Naive thymus-derived CD4-positive, alpha-beta T cell (primary cell): ENCODE data around the gene LNP1. TPM values are rescaled to one million over a fixed set of nuclear protein-coding genes. Genes with fewer than 3 reads are reported as not detected.
"Not testable (repeated sequence)": the region's sequence is repeated elsewhere in the genome, so short reads cannot be mapped to it uniquely, and the experiment has no call there.

Source experiments
- ATAC-seq: fragments of 150-1000 bp; cut with Tn5 transposase; 2 replicates; pipeline ENCODE4 v1.10.0; 2021; ENCODE audit warnings: mild to moderate bottlenecking, moderate library complexity
- CTCF ChIA-PET: fragments of 350-600 bp; sonication (Branson Sonifier 250); formaldehyde crosslinking; loops from one replicate; lab custom pipeline; 2021; ENCODE audit warnings: antibody characterized with exemption; lab: Charles Lee
- POLR2A ChIA-PET: fragments of 350-600 bp; sonication (Branson Sonifier 250); formaldehyde crosslinking; loops from one replicate; lab custom pipeline; 2021; ENCODE audit warnings: antibody characterized with exemption, inconsistent platforms; lab: Charles Lee
- DNase-seq, 9 donors: peaks; one replicate each; pipeline versions ENCODE4 v3.0.0 to v3.0.0-alpha.2; 2020 to 2022; ENCODE audit warnings: mixed read lengths in 1 of 9
- H3K27ac ChIP-seq: one replicate; pipeline ENCODE4 v1.7.0; 2013; ENCODE audit warnings: mild to moderate bottlenecking, low read depth, low read length, moderate library complexity
- H3K27me3 ChIP-seq, 2 donors: one replicate each; pipeline ENCODE4 v1.7.0; 2013; ENCODE audit warnings: low read length in 2 of 2, mild to moderate bottlenecking in 2 of 2, moderate library complexity in 2 of 2; ENCODE audit not compliant: control insufficient read depth in 2 of 2, insufficient read depth in 2 of 2
- H3K36me3 ChIP-seq, 3 experiments: 1 replicate in 2 of 3; 2 replicates in 1 of 3; pipeline ENCODE4 v1.7.0; 2013; ENCODE audit warnings: low read length in 3 of 3, mild to moderate bottlenecking in 3 of 3, moderate library complexity in 1 of 3; ENCODE audit not compliant: insufficient read depth in 3 of 3, control insufficient read depth in 2 of 3
- H3K4me1 ChIP-seq, 2 donors: one replicate each; pipeline ENCODE4 v1.7.0; 2013; ENCODE audit warnings: low read length in 2 of 2, mild to moderate bottlenecking in 2 of 2, moderate library complexity in 1 of 2; ENCODE audit not compliant: control insufficient read depth in 2 of 2, insufficient read depth in 2 of 2
- H3K4me3 ChIP-seq: 2 replicates; pipeline ENCODE4 v1.7.0; 2013; ENCODE audit warnings: mild to moderate bottlenecking, low read length
- H3K9me3 ChIP-seq, 3 experiments: 1 replicate in 2 of 3; 2 replicates in 1 of 3; pipeline ENCODE4 v1.7.0; 2013; ENCODE audit warnings: low read length in 3 of 3; ENCODE audit not compliant: control insufficient read depth in 2 of 3
- H3K27ac Mint-ChIP-seq, 9 donors: one replicate each; pipeline ENCODE4 v1.8.0; 2020 to 2022; ENCODE audit warnings: mixed read lengths in 9 of 9, mild to moderate bottlenecking in 8 of 9, moderate library complexity in 5 of 9, inconsistent platforms in 2 of 9
- H3K27me3 Mint-ChIP-seq, 5 donors: one replicate each; pipeline ENCODE4 v1.8.0; 2021 to 2022; ENCODE audit warnings: mixed read lengths in 5 of 5, mild to moderate bottlenecking in 1 of 5
- H3K36me3 Mint-ChIP-seq, 5 donors: one replicate each; pipeline ENCODE4 v1.8.0; 2020 to 2022; ENCODE audit warnings: mixed read lengths in 5 of 5, mild to moderate bottlenecking in 3 of 5, inconsistent platforms in 1 of 5
- H3K4me1 Mint-ChIP-seq, 7 donors: one replicate each; pipeline ENCODE4 v1.8.0; 2020 to 2022; ENCODE audit warnings: mixed read lengths in 7 of 7, mild to moderate bottlenecking in 3 of 7, inconsistent platforms in 1 of 7
- H3K4me3 Mint-ChIP-seq, 10 donors: one replicate each; pipeline ENCODE4 v1.8.0; 2020 to 2022; ENCODE audit warnings: mild to moderate bottlenecking in 10 of 10, mixed read lengths in 10 of 10, moderate library complexity in 6 of 10, inconsistent platforms in 2 of 10
- H3K9me3 Mint-ChIP-seq, 11 donors: one replicate each; pipeline ENCODE4 v1.8.0; 2020 to 2022; ENCODE audit warnings: mixed read lengths in 11 of 11, mild to moderate bottlenecking in 4 of 11, inconsistent platforms in 1 of 11, moderate library complexity in 1 of 11
- intact Hi-C, 2 donors: fragments of 100-400 bp; cut with micrococcal nuclease; formaldehyde crosslinking; loops; one replicate each; pipeline ENCODE4 v1.15.1; 2023
- polyA plus RNA-seq, 2 donors: library from polyadenylated mRNA; unstranded; fragments of 300-500 nt; fragmentation: Illumina TruSeq; gene quantifications; one replicate each; pipeline ENCODE4 v1.2.3, GENCODE V29; 2021
- total RNA-seq, 6 experiments: library from RNA in 5 of 6; stranded (reverse) in 5 of 6; gene quantifications; 1 replicate in 5 of 6; 2 replicates in 1 of 6; pipeline ENCODE4 v1.2.3 and lab custom pipeline; 2021 to 2026

The LNP1 gene
- total and polyA plus RNA-seq, 7 experiments from 2014 or later, result 0.37 to 2.4 (median 1.2) TPM

GRCh38 chr3:100436951-100437350, 35.6 kb downstream of the LNP1 start:
- H3K4me3 ChIP-seq, result no peak overlapping the region
- intact Hi-C loops, result no loop called here
- Mint-ChIP-seq H3K9me3 (peaks cover 0 to 6% (median 3%) of the 10 kb centered on the region in 11 donors), H3K27ac (no peak overlapping the region), H3K4me1 (peaks cover 6 to 16% (median 10%) of the 10 kb centered on the region in 7 donors), H3K36me3 (peaks cover 0 to 7% (median 0%) of the 10 kb centered on the region in 5 donors), H3K4me3 (no peak overlapping the region), H3K27me3 (no peaks in the 10 kb centered on the region)
- ATAC-seq, result no peak
- ChIA-PET CTCF (no interaction called here), POLR2A (interaction anchor here (0.6 kb wide), 1 partner anchor 882 kb away, joined by 3 read pairs; no protein-coding TSS in a partner anchor)
- DNase-seq, result no peak
- no peaks in the 10 kb centered on the region for H3K9me3 ChIP-seq
- H3K27me3 ChIP-seq, result no peaks in the 10 kb centered on the region
- no peak overlapping the region for H3K27ac ChIP-seq
- no peaks in the 10 kb centered on the region for H3K36me3 ChIP-seq
- peaks cover 4 to 5% of the 10 kb centered on the region in 2 donors for H3K4me1 ChIP-seq

- intact Hi-C loops, result no loop called here
- Histone ChIP-seq H3K27ac (no peak overlapping the region), H3K4me1 (peaks cover 4 to 5% of the 10 kb centered on the region in 2 donors), H3K36me3 (no peaks in the 10 kb centered on the region), H3K9me3 (no peaks in the 10 kb centered on the region), H3K4me3 (no peak overlapping the region), H3K27me3 (no peaks in the 10 kb centered on the region)
- H3K4me1 Mint-ChIP-seq, result peaks cover 6 to 16% (median 10%) of the 10 kb centered on the region in 7 donors
- CTCF ChIA-PET, result no interaction called here
- ATAC-seq, result no peak
- H3K4me3 Mint-ChIP-seq, result no peak overlapping the region
- H3K27me3 Mint-ChIP-seq, result no peaks in the 10 kb centered on the region
- H3K27ac Mint-ChIP-seq, result no peak overlapping the region
- H3K36me3 Mint-ChIP-seq, result peaks cover 0 to 11% (median 0%) of the 10 kb centered on the region in 5 donors
- DNase-seq, result no peak
- POLR2A ChIA-PET, result no interaction called here
- peaks cover 0 to 6% (median 3%) of the 10 kb centered on the region in 11 donors for H3K9me3 Mint-ChIP-seq
These were observed 36.6 kb downstream of the LNP1 start for GRCh38 chr3:100437721-100438622.

GRCh38 chr3:100438623-100438974, 37.3 kb downstream of the LNP1 start:
- Histone ChIP-seq H3K4me3 (no peak overlapping the region), H3K27me3 (no peaks in the 10 kb centered on the region), H3K9me3 (no peaks in the 10 kb centered on the region), H3K4me1 (peaks cover 4 to 5% of the 10 kb centered on the region in 2 donors), H3K36me3 (no peaks in the 10 kb centered on the region), H3K27ac (no peak overlapping the region)
- ChIA-PET POLR2A (no interaction called here), CTCF (no interaction called here)
- peaks cover 0 to 6% (median 2%) of the 10 kb centered on the region in 11 donors for H3K9me3 Mint-ChIP-seq
- no peak overlapping the region for H3K4me3 Mint-ChIP-seq
- no peaks in the 10 kb centered on the region for H3K27me3 Mint-ChIP-seq
- no peak for ATAC-seq
- peaks cover 6 to 16% (median 10%) of the 10 kb centered on the region in 7 donors for H3K4me1 Mint-ChIP-seq
- intact Hi-C loops, result no loop called here
- DNase-seq, result no peak
- H3K27ac Mint-ChIP-seq, result no peak overlapping the region
- H3K36me3 Mint-ChIP-seq, result peaks cover 0 to 11% (median 0%) of the 10 kb centered on the region in 5 donors

- Mint-ChIP-seq H3K36me3 (peaks cover 0 to 4% (median 0%) of the 10 kb centered on the region in 5 donors), H3K4me3 (peak overlapping the region in 8 of 10 donors; percentile 3 to 72 (median 22)), H3K27ac (peak overlapping the region in 6 of 9 donors; percentile 5 to 64 (median 43)), H3K9me3 (peaks cover 0 to 4% (median 0%) of the 10 kb centered on the region in 11 donors), H3K4me1 (peaks cover 6 to 16% (median 10%) of the 10 kb centered on the region in 7 donors), H3K27me3 (no peaks in the 10 kb centered on the region)
- peak in 7 of 9 donors; percentile 13 to 50 (median 41) for DNase-seq
- H3K9me3 ChIP-seq, result no peaks in the 10 kb centered on the region
- peaks cover 4 to 5% of the 10 kb centered on the region in 2 donors for H3K4me1 ChIP-seq
- no peaks in the 10 kb centered on the region for H3K27me3 ChIP-seq
- CTCF ChIA-PET, result no interaction called here
- H3K27ac ChIP-seq, result no peak overlapping the region
- ATAC-seq, result peak; percentile 51
- no peak overlapping the region for H3K4me3 ChIP-seq
- POLR2A ChIA-PET, result interaction anchor here (1.5 kb wide), 1 partner anchor 40 kb away, joined by 5 read pairs; the partner anchor contains the start of genes LNP1 and TOMM70
- H3K36me3 ChIP-seq, result no peaks in the 10 kb centered on the region
- intact Hi-C loops, result loop anchor here in 1 of 2 donors (1.0 kb wide), 1 partner anchor 40 kb away; the partner anchor contains the start of genes LNP1 and TOMM70
These were observed 39.6 kb downstream of the LNP1 start for GRCh38 chr3:100440895-100441294.

- ChIA-PET POLR2A (no interaction called here), CTCF (no interaction called here)
- no peak for DNase-seq
- Histone ChIP-seq H3K4me3 (no peak overlapping the region), H3K4me1 (peaks cover 4 to 5% of the 10 kb centered on the region in 2 donors), H3K9me3 (no peaks in the 10 kb centered on the region), H3K27me3 (no peaks in the 10 kb centered on the region), H3K36me3 (no peaks in the 10 kb centered on the region), H3K27ac (no peak overlapping the region)
- H3K27ac Mint-ChIP-seq, result no peak overlapping the region
- H3K36me3 Mint-ChIP-seq, result peaks cover 0 to 4% (median 0%) of the 10 kb centered on the region in 5 donors
- H3K9me3 Mint-ChIP-seq, result peaks cover 0 to 17% (median 4%) of the 10 kb centered on the region in 11 donors
- H3K4me1 Mint-ChIP-seq, result peaks cover 6 to 16% (median 10%) of the 10 kb centered on the region in 7 donors
- no peak overlapping the region for H3K4me3 Mint-ChIP-seq
- H3K27me3 Mint-ChIP-seq, result no peaks in the 10 kb centered on the region
- no peak for ATAC-seq
- intact Hi-C loops, result no loop called here
These were observed 42.4 kb downstream of the LNP1 start for GRCh38 chr3:100443690-100444089.

- CTCF ChIA-PET, DNase-seq, H3K9me3 ChIP-seq, H3K4me1 Mint-ChIP-seq, H3K27ac ChIP-seq, H3K27me3 Mint-ChIP-seq, H3K27ac Mint-ChIP-seq, POLR2A ChIA-PET, H3K27me3 ChIP-seq, ATAC-seq, H3K4me1 ChIP-seq, intact Hi-C loops, H3K4me3 ChIP-seq, H3K36me3 ChIP-seq, H3K36me3 Mint-ChIP-seq: not testable (repeated sequence)
- H3K4me3 Mint-ChIP-seq, result peak overlapping the region in 1 of 10 donors; percentile 7
- H3K9me3 Mint-ChIP-seq, result peaks cover 0 to 17% (median 4%) of the 10 kb centered on the region in 11 donors
These were observed 45.7 kb downstream of the LNP1 start for GRCh38 chr3:100447067-100447466.
